ENCODE data around the gene LCE1D.

LCE1D gene

DNA sequence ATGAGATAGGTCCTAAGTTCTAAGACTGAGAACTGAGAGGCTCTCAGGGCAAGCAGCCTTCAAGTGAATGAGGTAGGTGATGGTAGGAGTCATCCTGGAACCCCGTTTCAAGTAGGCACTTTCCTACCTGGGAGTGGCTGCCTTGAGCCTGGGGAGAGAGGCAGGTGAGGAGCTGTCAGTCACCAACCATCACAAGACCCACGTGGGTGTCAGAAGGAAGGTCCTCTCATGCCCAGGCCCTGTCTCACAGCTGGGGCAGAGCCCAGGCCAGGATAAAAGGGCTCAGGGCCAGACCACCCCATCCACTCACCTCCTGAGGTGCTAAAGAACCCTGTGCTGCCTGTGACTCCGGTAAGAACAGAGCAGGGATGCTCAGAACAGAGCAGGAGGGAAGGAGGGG, at the start of gene LCE1D:
TSS of gene LCE1D (plus strand) at position 301 of the 400 bp plus-strand sequence. CDS start 1,074 bp downstream, outside the sequence.
- no peak for DNase-seq (ENCODE audit: low read depth in 2 of 2)

GRCh38 chr1:152747831-152748230, 48.7 kb upstream of the LCE1D start:
- no peak for DNase-seq (ENCODE audit: low read depth in 2 of 2)

GRCh38 chr1:152752225-152752624, 44.3 kb upstream of the LCE1D start:
- DNase-seq (ENCODE audit: low read depth in 2 of 2): no peak

GRCh38 chr1:152753586-152753985, 42.9 kb upstream of the LCE1D start:
- DNase-seq (ENCODE audit: low read depth in 2 of 2): no peak

- no peak for DNase-seq (ENCODE audit: low read depth in 2 of 2)
Measured at GRCh38 chr1:152756872-152757271, 39.6 kb upstream of the LCE1D start.

- no peak for DNase-seq (ENCODE audit: low read depth in 2 of 2)
Measured at GRCh38 chr1:152757747-152758146, 38.8 kb upstream of the LCE1D start, which contains the start of gene KPRP. Gene KPRP (plus strand): TSS chr1:152758025. CDS start chr1:152759589, 1,564 bp downstream.

- no peak for DNase-seq (ENCODE audit: low read depth in 2 of 2)
Measured at GRCh38 chr1:152758636-152759035, 37.9 kb upstream of the LCE1D start.

GRCh38 chr1:152759453-152760173, 36.9 kb upstream of the LCE1D start:
- DNase-seq (ENCODE audit: low read depth in 2 of 2): no peak

DNA sequence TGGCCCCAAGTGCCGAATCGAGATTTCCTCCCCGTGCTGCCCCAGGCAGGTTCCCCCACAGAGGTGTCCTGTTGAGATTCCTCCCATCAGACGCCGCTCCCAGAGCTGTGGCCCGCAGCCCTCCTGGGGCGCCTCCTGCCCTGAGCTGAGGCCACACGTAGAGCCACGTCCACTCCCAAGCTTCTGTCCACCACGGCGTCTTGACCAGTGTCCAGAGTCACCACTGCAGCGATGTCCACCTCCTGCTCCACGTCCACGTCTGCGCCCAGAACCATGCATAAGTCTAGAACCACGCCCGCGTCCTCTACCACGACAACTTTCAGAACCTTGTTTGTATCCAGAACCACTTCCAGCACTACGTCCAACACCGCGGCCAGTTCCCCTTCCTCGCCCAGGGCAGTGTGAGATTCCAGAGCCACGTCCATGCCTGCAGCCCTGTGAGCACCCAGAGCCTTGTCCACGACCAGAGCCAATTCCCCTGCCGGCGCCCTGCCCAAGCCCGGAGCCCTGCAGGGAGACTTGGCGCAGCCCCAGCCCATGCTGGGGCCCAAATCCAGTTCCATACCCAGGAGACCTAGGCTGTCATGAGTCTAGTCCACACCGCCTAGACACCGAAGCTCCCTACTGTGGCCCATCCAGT, 35.9 kb upstream of the LCE1D start:
- no peak for DNase-seq (ENCODE audit: low read depth in 2 of 2)

GRCh38 chr1:152761609-152762213, 34.8 kb upstream of the LCE1D start:
- no peak for DNase-seq (ENCODE audit: low read depth in 2 of 2)

DNA sequence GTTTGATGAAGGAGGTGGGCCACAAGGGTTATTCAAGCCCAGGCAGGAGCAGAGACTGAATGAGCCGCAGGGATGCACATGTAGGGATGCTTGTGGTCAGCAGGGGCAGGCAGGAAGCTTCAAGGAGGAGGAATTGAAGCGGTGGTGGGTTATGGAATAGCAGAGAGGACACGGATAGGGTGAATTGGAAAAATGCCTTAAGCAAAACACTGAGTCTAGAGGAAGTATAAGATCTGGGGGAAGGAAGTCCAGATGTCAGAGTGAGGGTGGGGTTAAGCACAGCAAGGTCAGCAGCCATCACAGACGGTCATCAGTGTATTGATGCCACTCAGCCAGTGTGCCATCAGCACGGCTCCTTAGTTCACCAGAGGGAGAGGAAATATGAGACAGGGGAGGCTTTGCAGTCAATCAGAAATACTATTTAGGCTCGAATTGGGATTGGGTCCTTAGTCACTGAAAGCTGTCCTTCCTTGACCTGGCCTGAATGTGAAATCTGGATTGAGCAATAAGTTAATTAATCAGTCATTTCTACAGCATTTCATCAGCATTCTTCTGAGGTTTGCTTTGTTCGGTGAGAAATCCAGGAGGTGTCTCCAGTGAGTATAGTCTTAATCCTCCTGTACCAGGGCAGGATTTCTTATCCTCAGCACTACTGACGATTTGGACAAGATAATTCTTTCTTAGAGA, 27.5 kb upstream of the LCE1D start:
- no peak for DNase-seq (ENCODE audit: low read depth in 2 of 2)

DNA sequence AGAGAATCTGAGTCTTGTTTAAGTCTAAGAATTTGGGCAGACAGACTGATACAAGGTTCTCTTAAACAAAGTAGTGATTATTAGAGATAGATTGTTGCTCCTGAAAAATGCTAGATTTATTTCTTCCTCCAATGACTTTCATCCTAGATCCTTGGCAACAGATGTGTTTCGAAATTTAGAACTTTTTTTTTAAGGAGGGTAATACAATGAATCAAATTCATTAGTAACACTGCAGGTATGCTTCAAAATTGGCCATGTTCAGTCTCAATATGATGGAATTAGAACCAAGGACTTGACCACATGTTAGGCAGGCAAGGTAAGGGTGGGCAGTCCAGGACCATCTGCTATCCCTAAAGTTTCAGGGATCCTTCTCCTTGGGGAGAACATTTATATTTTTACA, 26.1 kb upstream of the LCE1D start:
- DNase-seq (ENCODE audit: low read depth in 2 of 2): no peak

- no peak for DNase-seq (ENCODE audit: low read depth in 2 of 2)
Measured at GRCh38 chr1:152774875-152775274, 21.6 kb upstream of the LCE1D start, which contains the start of gene LCE1F. Gene LCE1F (plus strand): TSS chr1:152775140. CDS start chr1:152776372, 1,232 bp downstream.

DNA sequence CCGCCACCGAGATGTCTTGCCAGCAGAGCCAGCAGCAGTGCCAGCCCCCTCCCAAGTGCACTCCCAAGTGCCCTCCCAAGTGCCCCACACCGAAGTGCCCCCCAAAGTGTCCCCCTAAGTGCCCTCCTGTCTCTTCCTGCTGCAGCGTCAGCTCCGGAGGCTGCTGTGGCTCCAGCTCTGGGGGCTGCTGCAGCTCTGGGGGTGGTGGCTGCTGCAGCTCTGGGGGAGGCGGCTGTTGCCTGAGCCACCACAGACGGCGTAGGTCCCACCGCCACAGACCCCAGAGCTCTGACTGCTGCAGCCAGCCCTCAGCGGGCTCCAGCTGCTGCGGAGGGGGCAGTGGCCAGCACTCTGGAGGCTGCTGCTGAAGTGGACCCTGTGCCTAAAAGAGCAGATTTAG, 20.2 kb upstream of the LCE1D start:
- DNase-seq (ENCODE audit: low read depth in 2 of 2): no peak

DNA sequence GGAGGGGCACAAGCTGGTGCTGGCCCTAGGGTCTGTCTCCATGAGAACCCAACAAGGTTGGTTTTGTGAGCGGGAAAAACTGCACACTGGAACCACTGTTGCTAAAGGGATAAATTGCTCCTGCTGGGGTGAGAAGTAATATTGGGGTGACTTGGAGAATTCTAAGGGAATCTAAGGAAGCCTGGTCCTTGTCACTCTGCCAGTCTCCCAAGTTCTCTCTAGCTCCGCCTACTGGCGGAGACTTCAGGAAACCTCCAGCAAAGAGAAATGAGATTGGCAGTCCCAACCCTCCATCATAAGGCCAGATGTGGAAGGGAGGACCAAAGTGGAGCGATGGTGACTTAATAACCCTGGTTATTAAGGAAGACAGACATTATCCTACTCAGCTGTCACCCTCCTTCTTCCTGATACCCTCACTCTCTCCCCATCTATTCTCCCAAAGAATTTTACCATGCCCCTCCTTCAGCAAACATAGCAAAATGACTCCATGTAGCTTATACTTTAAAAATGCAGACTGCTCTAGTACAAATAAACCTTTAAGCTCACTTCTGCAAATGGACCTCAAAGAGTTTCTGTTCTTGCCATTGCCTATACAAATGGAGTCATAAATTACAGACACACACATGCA, 18.9 kb upstream of the LCE1D start:
- no peak for DNase-seq (ENCODE audit: low read depth in 2 of 2)

DNA sequence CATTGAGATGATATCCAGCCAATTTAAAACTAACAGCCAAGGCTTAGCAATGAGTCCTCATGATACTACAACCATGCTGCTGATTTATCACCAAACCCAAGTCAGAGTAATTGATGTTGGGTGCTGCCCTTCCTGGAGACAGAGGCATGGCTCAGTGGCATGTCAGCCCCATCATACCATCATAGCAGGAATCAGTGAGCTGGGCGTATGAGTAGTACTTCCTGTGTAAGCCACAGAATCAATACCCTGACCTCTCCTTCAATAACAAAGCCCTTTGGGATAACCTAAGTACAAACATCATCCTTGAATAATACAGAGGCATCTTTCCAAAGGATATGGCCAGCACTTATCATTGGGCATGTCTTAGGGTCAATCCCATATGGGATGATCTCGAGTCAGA, 13.4 kb upstream of the LCE1D start:
- no peak for DNase-seq (ENCODE audit: low read depth in 2 of 2)

- no peak for DNase-seq (ENCODE audit: low read depth in 2 of 2)
Measured at GRCh38 chr1:152786077-152786476, 10.4 kb upstream of the LCE1D start, which contains the start of gene LCE1E. Gene LCE1E (plus strand): TSS chr1:152786257. CDS start chr1:152787300, 1,043 bp downstream.

DNA sequence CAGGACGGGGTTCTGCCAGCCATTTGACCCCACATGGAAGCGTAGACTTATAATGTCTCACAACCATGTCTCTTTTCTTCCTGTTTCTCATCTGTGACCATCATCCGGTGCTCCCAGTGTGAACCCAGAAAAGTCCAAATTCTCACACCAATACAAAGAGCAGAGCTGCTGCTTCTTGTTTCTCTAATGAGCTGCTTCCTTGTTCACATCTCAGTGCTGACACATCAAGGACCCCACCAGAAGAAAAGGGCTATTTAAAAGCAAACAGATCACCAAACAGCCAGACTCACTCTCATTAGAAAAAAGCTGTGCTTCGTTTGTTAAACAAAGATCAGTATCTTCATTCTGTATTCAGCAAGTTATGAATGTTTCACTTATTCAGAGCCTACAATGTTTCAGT, 835 bp upstream of the LCE1D start:
- no peak for DNase-seq (ENCODE audit: low read depth in 2 of 2)

GRCh38 chr1:152801333-152801732, 4.8 kb downstream of the LCE1D start:
- no peak for DNase-seq (ENCODE audit: low read depth in 2 of 2)

GRCh38 chr1:152806576-152806975, 10.1 kb downstream of the LCE1D start, which contains the start of gene LCE1C:
Gene LCE1C (minus strand): TSS chr1:152806651. CDS start chr1:152805478, 1,173 bp downstream.
- no peak for DNase-seq (ENCODE audit: low read depth in 2 of 2)

GRCh38 chr1:152811050-152811449, 14.5 kb downstream of the LCE1D start:
- no peak for DNase-seq (ENCODE audit: low read depth in 2 of 2)

DNA sequence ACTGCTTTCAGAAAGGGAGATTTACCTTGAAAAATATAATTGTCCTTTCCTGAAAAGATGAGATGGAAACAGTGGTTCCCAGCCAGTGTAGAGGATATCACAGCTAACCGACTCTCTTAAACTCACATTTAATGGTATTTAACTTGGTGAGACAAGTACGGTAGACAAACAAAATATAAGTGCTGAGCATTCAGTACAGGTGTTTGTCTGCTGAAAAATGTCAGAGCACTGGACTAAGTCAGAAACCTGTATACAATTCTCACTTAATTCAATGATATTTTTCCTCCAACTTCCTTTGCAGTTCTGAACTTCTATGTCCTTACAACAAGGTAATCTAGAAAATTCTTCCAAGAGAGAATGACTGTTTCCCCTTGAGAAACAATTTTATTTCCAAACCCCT, 15.2 kb downstream of the LCE1D start, which contains the start of gene LCE1B:
TSS of gene LCE1B (plus strand) at position 301 of the 400 bp plus-strand sequence. CDS start 476 bp downstream, outside the sequence.
- DNase-seq (ENCODE audit: low read depth in 2 of 2): no peak
